ENCODE measurements around the gene LSAMP. TPM values are rescaled to one million over a fixed set of nuclear protein-coding genes. Genes with fewer than 3 reads are reported as not detected.
A peak's percentile ranks its signal among the peaks of the same experiment; 100 is the strongest.

LSAMP gene
- total and polyA plus RNA-seq, 7 donors, result 0.23 to 47.1 (median 22.9) TPM

DNA sequence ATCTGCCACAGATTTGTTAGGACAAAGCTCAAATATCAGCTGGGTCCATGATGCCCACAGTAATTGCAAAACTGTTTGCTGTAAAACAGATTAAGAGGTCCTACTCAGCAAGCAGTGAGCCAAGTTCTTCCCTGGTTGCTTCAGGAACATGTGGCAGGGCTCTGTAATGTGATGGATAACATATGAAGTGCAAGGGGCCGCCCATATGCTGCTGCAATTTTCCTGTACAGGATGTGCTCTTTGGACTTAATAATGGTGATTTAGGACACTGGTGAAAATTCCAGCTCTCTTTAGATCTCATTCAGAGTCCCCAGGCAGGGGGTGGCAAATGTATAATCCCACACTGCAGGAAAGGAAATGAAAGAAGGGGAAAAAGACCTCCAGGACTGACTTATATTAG is 289.4 kb downstream of the LSAMP start:
- H3K27ac ChIP-seq, result no peak overlapping the region
- WGBS, 2 donors, result 50 to 70% methylated on average over 1 of the region's 1 CpG
- no peaks in the 10 kb centered on the region for H3K9me3 ChIP-seq
- intact Hi-C loops (cut with DNase I), result no loop called here
- no peak overlapping the region for H3K4me3 ChIP-seq
- H3K4me1 ChIP-seq, result peaks cover 0 to 17% (median 10%) of the 10 kb centered on the region in 4 donors
- TF ChIP-seq POLR2AphosphoS5 (IDR thresholded peaks at IDR 0.05) (no peak), POLR2A (IDR thresholded peaks at IDR 0.05) (no peak), EP300 (IDR thresholded peaks at IDR 0.05) (no peak), CTCF (IDR thresholded peaks at IDR 0.05) (no peak)
- no peaks in the 10 kb centered on the region for H3K36me3 ChIP-seq
- H3K27me3 ChIP-seq, result no peaks in the 10 kb centered on the region
- no peak for DNase-seq

GRCh38 chr3:116154389-116154788 is 290.9 kb downstream of the LSAMP start:
- H3K27ac ChIP-seq, result no peak overlapping the region
- intact Hi-C loops (cut with DNase I), result no loop called here
- H3K36me3 ChIP-seq, result no peaks in the 10 kb centered on the region
- H3K9me3 ChIP-seq, result no peaks in the 10 kb centered on the region
- no peaks in the 10 kb centered on the region for H3K27me3 ChIP-seq
- H3K4me1 ChIP-seq, result peaks cover 0 to 17% (median 10%) of the 10 kb centered on the region in 4 donors
- TF ChIP-seq POLR2AphosphoS5 (IDR thresholded peaks at IDR 0.05), result no peak
- TF ChIP-seq POLR2A (IDR thresholded peaks at IDR 0.05), result no peak
- no peak for TF ChIP-seq CTCF (IDR thresholded peaks at IDR 0.05)
- no peak for TF ChIP-seq EP300 (IDR thresholded peaks at IDR 0.05)
- H3K4me3 ChIP-seq, result no peak overlapping the region
- 54 to 65% methylated on average over 2 of the region's 2 CpGs for WGBS, 2 donors
- no peak for DNase-seq

DNA sequence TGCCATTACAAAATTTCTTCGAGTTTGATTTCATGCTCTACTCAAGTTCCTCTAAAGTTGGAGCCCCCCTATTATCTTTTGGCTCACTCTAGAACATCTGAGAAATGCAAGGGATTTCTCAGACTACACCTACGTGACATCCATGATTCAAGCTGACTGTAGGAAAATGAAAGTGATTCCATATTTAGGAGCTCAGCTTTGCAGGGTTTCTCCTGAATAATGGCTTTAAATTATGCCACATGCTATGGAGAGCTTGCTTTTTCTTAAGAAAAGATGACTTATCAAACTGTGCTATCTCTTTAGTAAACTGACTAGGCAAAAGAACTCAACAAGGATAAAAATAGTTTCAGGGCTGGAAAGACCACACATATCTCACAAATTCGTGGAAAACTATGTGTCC is 292.1 kb downstream of the LSAMP start:
- no peaks in the 10 kb centered on the region for H3K9me3 ChIP-seq
- no peak for DNase-seq
- no peak overlapping the region for H3K27ac ChIP-seq
- intact Hi-C loops (cut with DNase I), result no loop called here
- 44 to 63% methylated on average over 3 of the region's 3 CpGs for WGBS, 2 donors
- peaks cover 0 to 17% (median 10%) of the 10 kb centered on the region in 4 donors for H3K4me1 ChIP-seq
- no peak for TF ChIP-seq POLR2A (IDR thresholded peaks at IDR 0.05)
- TF ChIP-seq EP300 (IDR thresholded peaks at IDR 0.05), result no peak
- TF ChIP-seq CTCF (IDR thresholded peaks at IDR 0.05), result no peak
- no peak for TF ChIP-seq POLR2AphosphoS5 (IDR thresholded peaks at IDR 0.05)
- peak overlapping the region in 3 of 4 donors; percentile 29 to 34 (median 30) for H3K4me3 ChIP-seq
- no peaks in the 10 kb centered on the region for H3K36me3 ChIP-seq
- no peaks in the 10 kb centered on the region for H3K27me3 ChIP-seq

DNA sequence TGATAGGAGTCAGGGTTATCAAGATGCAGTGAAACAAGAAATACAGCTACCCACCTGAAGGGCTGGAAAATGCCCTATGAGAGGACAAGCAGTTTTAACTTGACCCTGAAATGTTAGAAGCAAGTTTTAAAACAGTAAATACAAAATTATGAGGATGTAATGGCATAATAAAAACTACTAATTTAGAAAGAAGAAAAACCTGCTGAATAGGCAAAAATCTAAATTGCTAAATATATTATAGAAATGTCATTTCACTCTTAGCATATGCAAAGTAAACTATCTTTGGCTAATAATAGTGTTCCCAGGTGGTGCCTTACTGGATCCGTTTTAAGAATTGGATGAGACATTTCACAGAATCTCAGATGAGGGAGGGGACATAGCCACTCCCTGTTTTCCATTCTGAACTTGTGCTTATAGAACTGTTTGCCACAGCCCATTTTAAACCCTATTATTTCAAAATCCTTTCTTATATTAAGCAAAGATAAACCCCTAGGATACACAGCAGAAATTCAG is 294.6 kb downstream of the LSAMP start:
- no peaks in the 10 kb centered on the region for H3K27me3 ChIP-seq
- no peak overlapping the region for H3K27ac ChIP-seq
- TF ChIP-seq CTCF (IDR thresholded peaks at IDR 0.05), result no peak
- TF ChIP-seq POLR2AphosphoS5 (IDR thresholded peaks at IDR 0.05), result no peak
- TF ChIP-seq POLR2A (IDR thresholded peaks at IDR 0.05), result no peak
- TF ChIP-seq EP300 (IDR thresholded peaks at IDR 0.05), result no peak
- no peak overlapping the region for H3K4me3 ChIP-seq
- no peaks in the 10 kb centered on the region for H3K36me3 ChIP-seq
- DNase-seq, result no peak
- peaks cover 0 to 17% (median 10%) of the 10 kb centered on the region in 4 donors for H3K4me1 ChIP-seq
- WGBS, 2 donors, result 43 to 54% methylated on average over 1 of the region's 1 CpG
- intact Hi-C loops (cut with DNase I), result no loop called here
- H3K9me3 ChIP-seq, result peaks cover 0 to 3% (median 0%) of the 10 kb centered on the region in 4 donors

Data from sigmoid colon (tissue), 7 donors.